H1 (cell line): ENCODE data around the gene ALPL. TPM values are rescaled to one million over a fixed set of nuclear protein-coding genes. Genes with fewer than 3 reads are reported as not detected.
"Not testable (repeated sequence)": the region's sequence is repeated elsewhere in the genome, so short reads cannot be mapped to it uniquely, and the experiment has no call there.

Experiments used
- CTCF ChIA-PET: fragments of 300-600 bp; sonication (Branson Sonifier 250); formaldehyde crosslinking; loops from one replicate; lab custom pipeline; 2021; ENCODE audit not compliant: partially characterized antibody; lab: Charles Lee
- POLR2A ChIA-PET: fragments of 300-600 bp; sonication (Branson Sonifier 250); formaldehyde crosslinking; loops from one replicate; lab custom pipeline; 2021; ENCODE audit warnings: inconsistent platforms; ENCODE audit not compliant: partially characterized antibody; lab: Charles Lee
- DNase-seq, 2 experiments: peaks; one replicate each; pipeline versions ENCODE4 v3.0.0 to v3.0.0-alpha.2; 2010 to 2022; ENCODE audit warnings: low spot score in 2 of 2, low read depth in 1 of 2, mixed read lengths in 1 of 2
- FAIRE-seq: peaks from 2 replicates; lab custom pipeline; 2011; peaks lifted over from hg19 to GRCh38; lab: Jason Lieb, UNC
- H2AFZ ChIP-seq: 2 replicates; pipeline ENCODE4 v1.8.1; 2012; ENCODE audit warnings: low read length, inconsistent platforms
- H2AK5ac ChIP-seq: 2 replicates; pipeline ENCODE4 v1.6.1; 2013; ENCODE audit warnings: low read depth, low read length
- H2BK120ac ChIP-seq: replicated peaks from 2 replicates; pipeline ENCODE3; 2013; ENCODE audit warnings: low read depth, low read length, inconsistent platforms
- H2BK12ac ChIP-seq: 2 replicates; pipeline ENCODE4 v1.6.1; 2013; ENCODE audit warnings: low read depth, low read length
- H2BK15ac ChIP-seq: 2 replicates; pipeline ENCODE4 v1.6.1; 2013; ENCODE audit warnings: low read length
- H2BK20ac ChIP-seq: 2 replicates; pipeline ENCODE4 v1.6.1; 2013; ENCODE audit warnings: low read length
- H2BK5ac ChIP-seq: 2 replicates; pipeline ENCODE4 v1.6.1; 2013; ENCODE audit warnings: low read depth, low read length
- H3K14ac ChIP-seq: 2 replicates; pipeline ENCODE4 v1.6.1; 2013; ENCODE audit warnings: inconsistent platforms; ENCODE audit not compliant: insufficient read length
- H3K18ac ChIP-seq: 2 replicates; pipeline ENCODE4 v1.6.1; 2013; ENCODE audit warnings: low read length; ENCODE audit errors: extremely low read depth
- H3K23ac ChIP-seq: 2 replicates; pipeline ENCODE4 v1.6.1; 2013; ENCODE audit warnings: inconsistent platforms; ENCODE audit not compliant: insufficient read length
- H3K23me2 ChIP-seq: 2 replicates; pipeline ENCODE4 v1.6.1; 2013; ENCODE audit warnings: low read depth, low read length
- H3K27ac ChIP-seq: 2 replicates; pipeline ENCODE4 v1.6.1; 2011; ENCODE audit warnings: low read depth, low read length, inconsistent platforms
- H3K27me3 ChIP-seq, 4 experiments: replicated peaks in 1 of 4; 1 replicate in 1 of 4; 2 replicates in 3 of 4; pipeline versions ENCODE4 v1.6.1 to v1.8.1; 2011 to 2013; ENCODE audit warnings: low read length in 3 of 4, mild to moderate bottlenecking in 3 of 4, inconsistent platforms in 2 of 4, mixed read lengths in 2 of 4, moderate library complexity in 1 of 4; ENCODE audit not compliant: control insufficient read depth in 3 of 4, insufficient read depth in 3 of 4; ENCODE audit errors: extremely low read depth in 1 of 4
- H3K36me3 ChIP-seq, 4 experiments: 2 replicates each; pipeline versions ENCODE4 v1.6.1 to v1.8.1; 2011 to 2013; ENCODE audit warnings: mild to moderate bottlenecking in 4 of 4, low read length in 3 of 4, moderate library complexity in 2 of 4, control low read depth in 1 of 4, inconsistent platforms in 1 of 4; ENCODE audit not compliant: insufficient read depth in 4 of 4, control insufficient read depth in 2 of 4
- H3K4ac ChIP-seq: replicated peaks from 2 replicates; pipeline ENCODE3; 2013; ENCODE audit warnings: low read length, low read depth, mixed read lengths, inconsistent platforms; ENCODE audit not compliant: insufficient read length
- H3K4me1 ChIP-seq, 4 experiments: replicated peaks in 1 of 4; 1 replicate in 1 of 4; 2 replicates in 3 of 4; pipeline versions ENCODE4 v1.6.1 to v1.8.1; 2011 to 2013; ENCODE audit warnings: low read length in 3 of 4, inconsistent platforms in 2 of 4, mixed read lengths in 1 of 4; ENCODE audit not compliant: insufficient read depth in 4 of 4, control insufficient read depth in 3 of 4
- H3K4me2 ChIP-seq, 2 experiments: 2 replicates each; pipeline versions ENCODE4 v1.6.1 to v1.8.1; 2011 to 2013; ENCODE audit warnings: low read depth in 2 of 2, low read length in 2 of 2, control low read depth in 1 of 2, inconsistent platforms in 1 of 2, mild to moderate bottlenecking in 1 of 2; ENCODE audit not compliant: insufficient read depth in 1 of 2
- H3K4me3 ChIP-seq, 4 experiments: fragments of 200-600, 300-600 bp in 1 of 4; sonication (generic), shearing (Covaris generic), sonication (Bioruptor Twin) in 1 of 4; 2 replicates each; pipeline versions ENCODE4 v1.5.1 to v1.8.1; 2011 to 2016; ENCODE audit warnings: low read length in 4 of 4, low read depth in 3 of 4, control low read depth in 2 of 4, inconsistent platforms in 2 of 4, mild to moderate bottlenecking in 2 of 4, mixed read lengths in 1 of 4, moderate library complexity in 1 of 4; ENCODE audit not compliant: insufficient read depth in 2 of 4; ENCODE audit errors: extremely low read depth in 1 of 4
- H3K56ac ChIP-seq: replicated peaks from 2 replicates; pipeline ENCODE3; 2013; ENCODE audit warnings: low read depth, mild to moderate bottlenecking, mixed read lengths, low read length, inconsistent platforms; ENCODE audit not compliant: insufficient read length
- H3K79me1 ChIP-seq: 2 replicates; pipeline ENCODE4 v1.6.1; 2013; ENCODE audit warnings: low read depth, low read length, control low read depth
- H3K79me2 ChIP-seq, 2 experiments: 2 replicates each; pipeline versions ENCODE4 v1.6.1 to v1.8.1; 2012 to 2013; ENCODE audit warnings: low read length in 2 of 2, mild to moderate bottlenecking in 2 of 2, inconsistent platforms in 1 of 2; ENCODE audit not compliant: insufficient read depth in 2 of 2, control insufficient read depth in 1 of 2
- H3K9ac ChIP-seq, 4 experiments: replicated peaks in 1 of 4; 1 replicate in 1 of 4; 2 replicates in 3 of 4; pipeline versions ENCODE4 v1.6.1 to v1.8.1; 2011 to 2013; ENCODE audit warnings: low read depth in 3 of 4, low read length in 3 of 4, control low read depth in 2 of 4, mild to moderate bottlenecking in 2 of 4, moderate library complexity in 2 of 4, inconsistent platforms in 1 of 4; ENCODE audit errors: extremely low read depth in 1 of 4
- H3K9me3 ChIP-seq, 2 experiments: 2 replicates each; pipeline versions ENCODE4 v1.6.1 to v1.8.1; 2012 to 2013; ENCODE audit warnings: mild to moderate bottlenecking in 2 of 2, moderate library complexity in 2 of 2, control low read depth in 1 of 2, inconsistent platforms in 1 of 2, low read depth in 1 of 2, low read length in 1 of 2, mixed read lengths in 1 of 2; ENCODE audit not compliant: insufficient read depth in 2 of 2
- H4K20me1 ChIP-seq, 2 experiments: replicated peaks in 1 of 2; 2 replicates each; pipeline versions ENCODE3 to v1.8.1; 2011 to 2013; ENCODE audit warnings: inconsistent platforms in 2 of 2, low read length in 2 of 2, mild to moderate bottlenecking in 1 of 2; ENCODE audit not compliant: insufficient read depth in 2 of 2, control insufficient read depth in 1 of 2
- H4K5ac ChIP-seq: 2 replicates; pipeline ENCODE4 v1.6.1; 2013; ENCODE audit warnings: low read length, low read depth, mixed read lengths, inconsistent platforms; ENCODE audit not compliant: insufficient read length
- H4K8ac ChIP-seq: 2 replicates; pipeline ENCODE4 v1.8.0; 2013; ENCODE audit warnings: mild to moderate bottlenecking, moderate library complexity, low read length, inconsistent platforms; ENCODE audit not compliant: insufficient read depth; ENCODE audit errors: extremely low read depth
- H4K91ac ChIP-seq: replicated peaks from 2 replicates; pipeline ENCODE3; 2013; ENCODE audit warnings: low read length, mixed read lengths, inconsistent platforms; ENCODE audit not compliant: insufficient read length
- WGBS, 2 experiments: shearing (Covaris generic) in 1 of 2; methylation state at CpG; one replicate each; pipeline versions ENCODE4 v1.1.6 to v1.1.7; 2013 to 2015; ENCODE audit warnings: low lambda C conversion rate in 2 of 2, mixed read lengths in 2 of 2, inconsistent platforms in 1 of 2, low coverage in 1 of 2, missing lambda C conversion rate in 1 of 2; ENCODE audit not compliant: insufficient replicate concordance in 2 of 2, insufficient coverage in 1 of 2, insufficient read length in 1 of 2; ENCODE audit errors: extremely low coverage in 1 of 2, missing lambda C conversion rate in 1 of 2; 5-methylcytosine and 5-hydroxymethylcytosine counted together
- polyA plus RNA-seq, 7 experiments: library from polyadenylated mRNA; depleted of rRNA in 3 of 7; stranded (reverse) in 5 of 7; unstranded in 2 of 7; fragments of >200 nt in 5 of 7; fragments of 200-250 nt in 2 of 7; gene quantifications; 1 replicate in 5 of 7; 2 replicates in 1 of 7; 4 replicates in 1 of 7; pipeline versions ENCODE4 v1.2.1 to v1.2.3, GENCODE V29; 2011 to 2013; ENCODE audit warnings: missing spikeins in 2 of 7, mixed read lengths in 2 of 7
- total RNA-seq: library from RNA; stranded (reverse); fragmentation: NEBNext Ultra II Directional; extraction: Animal tissue kit (Norgen Biotek cat#: 25700); gene quantifications from 2 replicates; pipeline ENCODE4 v1.2.1, GENCODE V29; 2021

The ALPL gene
- total and polyA plus RNA-seq, 2 of the 8 experiments (the other 6 are each of a cell fraction or from before 2014, with no cell fraction given) = 175 to 362 TPM

DNA sequence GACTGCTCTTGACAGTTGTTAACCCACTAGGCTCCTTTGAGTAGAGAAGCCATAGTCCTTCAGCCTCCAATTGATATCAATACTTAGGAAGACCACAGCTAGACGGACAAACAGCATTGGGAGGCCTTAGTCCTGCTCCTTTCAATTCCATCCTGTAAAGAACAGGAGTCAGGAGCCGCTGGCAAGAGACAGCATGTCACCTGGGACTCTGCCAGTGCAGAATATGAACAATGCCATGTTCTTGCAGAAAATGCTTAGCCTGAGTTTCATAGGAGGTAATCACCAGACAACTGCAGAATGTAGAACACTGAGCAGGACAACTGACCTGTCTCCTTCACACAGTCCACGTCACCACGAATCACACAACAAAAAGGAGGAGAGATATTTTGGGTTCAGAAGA is 25.3 kb upstream of the ALPL start:
- H3K23ac ChIP-seq, H3K56ac ChIP-seq, H3K14ac ChIP-seq, H2AK5ac ChIP-seq, H3K4me2 ChIP-seq, H4K91ac ChIP-seq, FAIRE-seq, H3K79me2 ChIP-seq, CTCF ChIA-PET, H3K9me3 ChIP-seq, H2BK20ac ChIP-seq, H2BK5ac ChIP-seq, DNase-seq, H3K79me1 ChIP-seq, H3K18ac ChIP-seq, H4K20me1 ChIP-seq, POLR2A ChIA-PET, H3K27me3 ChIP-seq, H3K4me3 ChIP-seq, H2BK12ac ChIP-seq, H4K8ac ChIP-seq, H2AFZ ChIP-seq, H3K4me1 ChIP-seq, H3K23me2 ChIP-seq, H3K36me3 ChIP-seq, H2BK15ac ChIP-seq, H3K9ac ChIP-seq, H3K27ac ChIP-seq, H4K5ac ChIP-seq, H2BK120ac ChIP-seq, H3K4ac ChIP-seq: not testable (repeated sequence)
- WGBS, 2 experiments = 88% methylated on average over 4 of the region's 4 CpGs; no CpG with 5 or more reads in 1 of the 2 experiments
